HTR-8/SVneo (cell line): ENCODE results near the gene ADAMTSL3.
A peak's percentile ranks its signal among the peaks of the same experiment; 100 is the strongest.
"Not testable (repeated sequence)": the region's sequence is repeated elsewhere in the genome, so short reads cannot be mapped to it uniquely, and the experiment has no call there.

Experiments used
- DNase-seq: peaks from one replicate; pipeline ENCODE4 v3.0.0; 2011; ENCODE audit warnings: low spot score, mixed read lengths; ENCODE audit not compliant: insufficient read length
- FAIRE-seq: peaks from 2 replicates; lab custom pipeline; 2011; peaks lifted over from hg19 to GRCh38; lab: Jason Lieb, UNC

The ADAMTSL3 gene

DNA sequence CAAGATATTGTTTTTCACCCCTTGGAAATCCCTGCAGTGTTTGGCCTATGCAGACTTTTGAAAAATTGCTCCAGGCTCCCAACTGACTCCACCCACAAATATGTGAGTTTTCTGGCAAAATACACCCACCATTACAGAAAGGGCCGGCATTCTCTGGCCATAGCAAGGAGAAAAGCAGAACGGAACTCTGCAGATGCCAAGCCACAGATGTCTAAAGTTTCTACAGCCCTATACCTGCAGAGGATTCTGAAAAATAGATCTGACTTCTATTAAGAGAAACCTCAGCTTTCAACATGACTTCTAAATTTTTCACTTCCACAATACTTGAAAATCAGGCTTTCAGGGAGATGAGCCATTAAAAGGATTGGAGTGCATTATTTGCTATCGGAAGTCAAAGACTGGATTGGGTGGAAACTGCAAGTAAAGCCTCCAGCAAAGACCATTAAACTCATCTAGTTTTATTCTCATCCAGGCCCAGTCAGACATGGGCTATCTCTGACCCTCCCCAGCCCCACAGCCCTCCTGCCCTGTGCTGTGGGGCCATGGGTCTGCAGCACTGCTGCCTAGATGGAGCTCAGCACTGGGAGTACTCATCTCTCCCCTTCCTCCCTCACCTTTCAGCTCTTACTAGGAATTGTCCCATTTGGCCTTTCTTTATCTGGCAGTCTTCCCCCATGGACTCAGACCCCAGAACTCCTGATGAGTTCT is 338.6 kb downstream of the ADAMTSL3 start:
- no peak for FAIRE-seq
- DNase-seq: no peak

DNA sequence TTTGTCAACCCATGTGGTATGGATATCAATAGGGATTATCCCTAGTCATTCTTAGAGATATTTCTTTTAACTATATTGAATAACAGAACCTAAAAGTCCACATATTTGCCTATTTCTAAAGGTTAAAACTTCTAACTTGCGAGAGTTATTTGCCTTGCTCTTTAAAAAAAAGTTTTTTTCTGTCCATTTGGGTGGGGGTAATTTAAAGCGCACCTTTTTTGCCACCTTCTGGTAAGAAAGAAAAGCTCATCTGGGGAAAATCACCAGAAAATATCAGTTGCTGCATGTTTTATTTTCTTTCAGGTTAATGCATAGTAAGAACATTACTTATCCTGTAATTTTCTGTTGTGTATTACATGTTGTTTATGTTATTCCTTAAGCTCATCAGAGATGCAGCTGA is 339.7 kb downstream of the ADAMTSL3 start:
- FAIRE-seq: no peak

DNA sequence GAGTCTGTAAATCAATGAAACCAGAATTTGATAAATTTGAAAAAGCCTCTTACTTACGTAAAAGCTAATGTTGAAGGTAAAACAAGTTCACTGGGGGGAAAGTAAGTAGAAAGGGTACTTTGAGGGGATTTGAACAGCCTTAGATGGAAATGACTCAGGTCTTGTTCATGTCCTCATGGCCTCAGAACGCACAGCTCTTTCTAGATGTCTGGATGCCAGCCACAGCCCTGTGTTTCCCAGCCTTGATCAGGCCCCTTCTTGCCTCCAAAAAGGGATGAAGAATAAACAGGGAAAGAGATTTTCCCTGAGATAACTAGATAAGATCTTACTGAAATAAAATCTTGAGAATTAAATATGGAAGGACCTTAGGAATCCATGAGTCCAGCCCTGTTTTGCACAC is 344.6 kb downstream of the ADAMTSL3 start:
- FAIRE-seq: no peak
- no peak for DNase-seq

More for the DNA sequence above, 339.7 kb downstream of the ADAMTSL3 start:
- no peak for DNase-seq

DNA sequence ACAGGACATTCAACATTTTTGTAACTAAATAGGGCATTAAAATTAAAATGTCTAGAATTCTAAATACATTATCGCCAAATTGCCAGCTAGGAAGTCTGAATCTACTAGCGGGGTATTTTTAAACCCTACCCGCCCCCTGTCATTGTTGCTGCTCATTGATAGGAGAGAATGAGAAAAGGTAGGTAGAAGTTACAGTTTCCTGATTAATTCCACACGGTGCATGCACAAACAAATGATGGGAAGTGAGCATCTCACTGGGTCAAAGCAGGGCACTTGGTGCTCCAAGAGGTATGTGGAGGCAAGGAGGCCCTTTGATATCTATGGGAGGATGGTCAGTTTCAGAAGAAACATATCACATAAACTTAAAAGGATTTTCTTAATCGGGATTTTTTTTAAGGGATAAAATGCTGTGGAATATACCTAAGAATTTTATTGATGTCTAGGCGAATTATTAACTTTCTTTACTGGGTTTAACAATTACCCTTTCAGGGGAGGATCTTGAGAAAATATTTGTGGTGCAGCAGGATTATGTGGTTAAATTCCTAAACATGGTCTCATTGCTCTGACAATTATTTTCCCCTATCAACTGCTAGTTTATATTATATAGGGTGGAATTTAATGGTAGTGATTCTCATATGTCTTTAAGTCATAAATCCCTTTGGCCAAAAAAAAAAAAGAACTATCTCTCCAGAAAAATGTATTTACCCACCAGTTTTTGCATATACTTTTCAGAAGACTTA is 345.6 kb downstream of the ADAMTSL3 start:
- DNase-seq (peak; percentile 26), FAIRE-seq (no peak)

DNA sequence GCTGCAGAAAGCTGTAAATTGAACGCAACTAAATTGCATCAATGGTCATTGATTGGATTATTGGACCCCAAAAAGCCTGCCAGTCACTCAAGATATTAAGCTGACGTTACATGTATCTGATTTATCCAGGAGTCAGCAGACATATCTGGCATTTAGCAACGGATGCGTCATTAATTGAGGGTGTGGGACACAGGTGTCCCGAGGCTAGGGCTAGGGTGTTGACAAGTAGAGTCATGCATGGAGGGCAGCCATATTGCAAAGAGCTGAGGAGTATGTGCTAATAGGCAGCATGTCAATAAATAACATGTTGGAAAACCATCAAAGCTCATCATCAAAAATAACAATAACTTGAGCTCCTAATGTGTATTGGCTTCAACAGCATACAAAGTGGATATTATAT is 347.1 kb downstream of the ADAMTSL3 start:
- no peak for DNase-seq

DNA sequence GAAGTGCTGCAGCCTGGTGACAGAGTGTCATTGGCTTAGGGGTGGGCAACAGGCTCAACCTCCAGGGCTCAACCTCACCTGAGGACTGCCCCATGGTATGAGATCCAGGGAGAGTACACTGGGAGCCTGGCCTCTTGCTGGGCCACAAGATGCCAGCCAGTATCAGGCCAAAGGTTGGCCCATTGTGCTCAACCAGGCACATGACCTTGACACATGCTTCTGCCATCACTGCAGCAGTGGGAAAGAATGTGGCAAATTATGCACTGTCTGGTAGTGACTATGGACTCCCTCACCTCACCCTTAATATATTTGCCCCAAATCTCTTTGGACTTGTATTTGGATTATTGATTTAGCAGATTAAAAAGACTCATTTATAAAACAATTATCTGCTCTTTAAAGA is 347.7 kb downstream of the ADAMTSL3 start:
- DNase-seq: no peak

More for the DNA sequence above, 347.1 kb downstream of the ADAMTSL3 start:
- FAIRE-seq: no peak

DNA sequence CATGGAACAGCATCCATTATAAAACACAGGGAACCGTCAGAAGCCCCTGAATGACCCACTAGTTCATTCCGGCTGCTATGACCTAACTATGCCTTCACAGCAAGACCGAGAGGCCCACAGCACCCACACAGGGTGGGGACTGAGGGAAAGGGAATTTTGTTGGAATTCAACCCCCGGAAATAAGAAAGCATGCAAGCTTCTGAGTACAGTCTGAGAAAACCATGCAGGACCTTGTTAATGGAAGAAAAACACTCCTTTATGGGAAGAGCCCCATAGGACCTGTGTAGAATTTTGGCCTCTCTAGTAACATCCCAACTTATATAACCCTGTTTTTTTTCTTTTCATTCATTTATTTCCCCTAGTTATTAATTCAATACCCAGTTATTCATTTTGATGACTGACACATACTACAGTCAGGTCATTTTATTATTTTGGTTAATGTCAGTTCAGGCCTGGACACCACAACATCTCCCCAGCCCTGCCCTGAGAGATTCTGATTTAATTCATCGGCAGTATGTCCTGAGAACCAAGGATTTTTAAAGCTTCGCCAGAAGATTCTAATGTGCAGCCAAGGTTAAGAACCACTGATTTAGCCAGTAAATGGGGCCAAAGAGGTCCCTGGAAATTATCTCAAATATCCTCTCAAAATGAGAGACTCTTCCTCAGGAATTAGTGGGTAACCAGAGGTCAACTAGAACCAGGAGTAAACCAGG is 350.0 kb downstream of the ADAMTSL3 start:
- DNase-seq: no peak
- no peak for FAIRE-seq

More for the DNA sequence above, 347.7 kb downstream of the ADAMTSL3 start:
- no peak for FAIRE-seq

DNA sequence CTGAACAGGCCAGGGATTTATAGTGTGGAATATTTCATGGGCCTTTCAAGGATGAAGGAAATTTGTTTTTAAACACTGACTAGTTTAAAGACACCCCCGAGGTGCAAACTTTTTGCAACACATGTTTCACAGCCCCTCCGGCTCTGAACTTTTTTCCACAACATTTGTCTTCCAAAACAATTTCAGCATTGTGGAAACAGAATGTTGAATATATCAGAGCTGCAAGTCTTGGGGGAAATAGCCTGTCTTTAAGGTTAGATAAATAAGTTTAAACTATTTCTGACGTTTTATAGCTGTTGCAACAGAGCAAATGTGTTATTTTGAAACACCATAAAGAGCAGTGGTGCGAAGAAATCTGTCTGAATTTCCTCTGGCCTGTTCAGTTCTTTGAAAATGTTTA is 352.5 kb downstream of the ADAMTSL3 start:
- DNase-seq (no peak), FAIRE-seq (no peak)

DNA sequence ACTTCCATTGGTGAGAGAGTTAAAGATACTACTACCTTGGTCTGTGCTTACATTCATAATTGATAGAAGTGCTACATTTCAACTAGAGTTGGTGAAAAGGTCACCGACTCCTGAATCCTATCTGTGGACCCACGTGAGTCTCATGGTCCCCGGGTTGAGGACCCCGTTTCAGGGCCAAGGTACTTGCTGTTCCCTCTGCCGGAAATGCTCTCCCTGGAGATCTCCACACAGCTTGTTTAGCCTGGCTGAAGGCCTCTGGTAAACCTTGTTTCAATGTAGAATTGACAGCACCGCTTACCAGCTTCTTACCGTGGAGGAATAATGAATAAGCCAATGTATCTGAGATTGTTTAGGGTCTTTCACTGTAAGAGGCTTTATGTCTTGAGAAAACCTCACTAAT is 355.7 kb downstream of the ADAMTSL3 start:
- FAIRE-seq (no peak), DNase-seq (no peak)

DNA sequence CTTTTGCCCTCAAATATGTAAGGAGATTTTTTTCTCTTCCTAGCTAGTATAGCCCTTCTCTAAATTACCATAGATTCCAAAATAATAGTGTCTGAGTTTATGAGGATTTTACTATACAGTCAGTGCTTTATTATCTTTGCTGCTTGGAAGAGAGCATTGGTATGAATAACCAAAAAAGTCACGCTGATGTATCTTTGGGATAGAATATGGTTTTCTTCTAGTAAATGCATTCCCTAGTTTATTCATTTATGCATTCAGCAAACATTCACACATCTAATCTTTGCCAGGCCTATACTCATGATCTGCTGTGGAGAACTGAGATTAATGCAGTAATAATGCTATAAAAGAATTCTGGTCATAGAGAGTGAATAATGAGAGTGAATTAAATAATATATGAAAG is 356.3 kb downstream of the ADAMTSL3 start:
- no peak for DNase-seq
- no peak for FAIRE-seq

DNA sequence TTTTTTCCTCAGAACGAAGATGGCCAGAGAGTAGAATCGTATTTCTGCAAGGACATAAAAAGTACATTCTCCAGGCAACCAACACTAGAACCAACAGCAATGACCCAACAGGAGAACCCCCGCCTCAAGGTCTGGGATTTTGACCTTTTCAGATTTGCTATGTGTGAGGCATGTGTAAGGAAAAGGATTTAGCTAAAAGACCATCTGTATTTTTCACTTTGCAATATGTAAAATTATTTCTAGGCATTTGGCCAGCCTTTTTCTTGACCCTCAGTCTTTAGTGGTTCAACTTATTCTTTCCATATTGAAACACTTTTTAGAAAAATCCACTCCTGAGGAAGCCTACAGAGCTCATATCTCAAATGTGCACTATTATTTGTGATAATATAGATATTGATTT is 362.4 kb downstream of the ADAMTSL3 start:
- no peak for DNase-seq
- no peak for FAIRE-seq

DNA sequence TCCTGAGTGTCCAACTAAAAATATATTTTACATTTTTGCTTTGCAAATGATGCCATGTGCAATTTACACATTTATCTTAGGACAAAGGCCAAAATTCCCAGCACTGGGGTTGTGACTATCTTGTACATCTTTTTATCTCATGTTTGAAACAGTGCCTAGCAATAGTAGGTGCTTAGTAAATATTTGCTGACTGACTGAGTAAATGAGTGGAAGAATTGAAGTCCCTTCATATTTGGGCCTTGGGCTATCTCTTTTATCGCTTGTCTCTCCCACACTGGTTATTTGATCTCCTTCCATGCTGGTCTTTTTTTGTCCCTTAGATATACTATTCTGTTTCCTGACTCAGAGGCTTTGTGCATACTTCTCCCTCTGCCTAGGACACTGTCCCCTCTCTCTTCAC is 368.6 kb downstream of the ADAMTSL3 start:
- DNase-seq: no peak
- no peak for FAIRE-seq

DNA sequence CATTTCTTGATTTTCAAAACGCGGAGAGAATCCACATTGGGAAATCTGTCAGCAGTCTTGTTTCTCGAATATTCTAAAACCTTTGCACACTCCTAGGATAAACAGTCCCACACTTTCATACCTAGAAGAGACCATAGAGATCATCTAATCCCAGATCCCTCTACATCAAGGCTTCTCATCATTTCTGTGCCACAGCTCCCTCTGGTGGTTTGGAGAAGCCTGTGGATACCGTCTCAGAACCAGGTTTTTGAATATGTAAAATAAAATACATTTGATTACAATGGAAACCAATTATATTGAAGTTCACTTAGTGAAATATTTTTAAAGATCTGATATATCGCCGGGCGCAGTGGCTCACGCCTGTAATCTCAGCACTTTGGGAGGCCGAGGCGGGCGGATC is 369.7 kb downstream of the ADAMTSL3 start:
- FAIRE-seq (no peak), DNase-seq (no peak)

DNA sequence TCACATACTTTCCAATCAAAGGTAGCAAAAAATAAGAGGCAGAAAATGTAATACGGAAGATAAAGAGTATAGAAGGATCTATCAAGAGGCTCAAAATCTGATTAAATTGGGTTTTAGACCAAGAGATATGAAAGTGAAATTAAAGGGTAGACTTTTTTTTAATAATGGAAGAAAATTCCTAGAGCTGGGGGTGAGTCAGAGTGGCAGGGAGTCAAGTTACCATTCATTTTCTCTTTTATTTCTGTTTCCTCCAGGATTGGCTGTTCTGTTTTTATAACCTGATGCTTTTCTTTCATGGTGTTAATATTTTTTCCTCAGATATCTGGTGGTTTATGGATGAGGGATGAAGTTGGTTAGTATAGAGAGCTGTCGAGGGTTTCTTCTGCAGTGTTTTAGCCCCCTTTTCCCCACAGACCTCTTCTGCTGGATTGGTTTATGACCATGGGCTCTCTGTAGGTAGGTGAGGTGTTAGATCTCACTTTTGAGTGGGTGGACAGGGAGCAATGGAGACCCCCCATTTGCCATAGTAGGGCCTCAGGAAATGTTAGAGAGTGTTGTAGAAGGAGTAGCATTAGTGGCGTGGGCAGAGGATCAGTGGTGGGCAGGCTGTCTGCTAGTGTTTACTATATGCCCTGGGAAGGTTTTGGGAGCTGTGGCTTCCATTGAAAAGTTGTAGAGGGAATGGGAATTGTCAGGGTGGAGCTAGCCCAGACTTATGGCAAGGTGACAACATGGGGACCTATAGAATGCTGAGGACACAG is 380.1 kb downstream of the ADAMTSL3 start:
- DNase-seq (no peak), FAIRE-seq (no peak)

DNA sequence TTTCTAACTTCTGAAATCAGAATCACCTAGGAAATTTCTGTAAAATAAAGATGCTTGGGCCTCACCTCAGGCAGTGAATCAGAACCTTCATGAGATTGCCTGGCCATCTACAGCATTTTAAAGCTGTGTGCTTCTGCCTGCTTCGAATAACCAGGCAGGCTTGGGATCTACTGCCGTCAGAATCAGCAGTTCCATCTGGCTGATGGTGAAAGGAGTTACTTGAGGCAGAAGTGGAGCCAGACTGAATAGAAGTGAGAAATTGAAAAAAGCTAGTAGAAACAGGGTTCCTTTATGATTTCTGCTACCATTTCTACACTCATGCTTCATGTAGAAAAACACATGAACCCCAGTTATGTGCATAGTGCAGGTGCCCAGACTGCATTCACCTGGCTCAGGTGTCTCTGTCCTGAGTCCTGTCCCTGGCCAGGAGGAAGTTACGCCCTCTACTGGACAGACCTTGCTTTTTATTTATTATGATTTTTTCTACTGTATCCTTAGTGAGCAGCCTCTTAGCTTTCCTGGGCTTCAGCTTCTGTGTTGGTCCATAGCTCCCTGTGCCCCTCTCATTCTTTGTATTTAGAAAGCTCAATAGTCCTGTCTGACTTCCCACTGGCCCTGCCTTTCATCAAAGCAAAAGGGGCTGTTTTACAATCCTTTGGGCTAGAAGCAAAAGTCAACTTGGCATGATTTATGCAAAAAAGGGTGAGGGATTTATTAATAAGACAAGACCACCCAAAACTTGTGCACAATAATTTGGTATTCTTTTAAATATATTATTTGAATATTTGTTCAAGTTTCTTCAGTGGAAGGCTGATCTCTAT is 380.9 kb downstream of the ADAMTSL3 start:
- FAIRE-seq (no peak), DNase-seq (no peak)

DNA sequence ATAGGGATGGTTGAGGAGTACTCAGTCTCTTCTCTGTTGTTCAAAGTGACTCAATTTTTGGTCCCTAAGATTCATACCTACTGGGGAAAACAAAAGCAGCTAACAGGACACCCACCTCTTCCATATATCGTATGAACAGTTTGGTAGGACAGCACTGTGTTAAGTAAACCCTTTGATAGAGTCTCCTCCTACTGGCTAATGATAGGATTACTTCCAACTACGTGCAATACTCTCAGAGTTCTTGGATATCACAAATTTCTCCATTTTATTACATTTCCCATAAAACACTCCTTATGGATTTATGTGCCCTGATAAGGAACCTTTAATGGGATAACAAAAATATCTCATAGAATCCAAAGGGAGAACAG is 381.5 kb downstream of the ADAMTSL3 start:
- FAIRE-seq (no peak), DNase-seq (peak; percentile 24)

DNA sequence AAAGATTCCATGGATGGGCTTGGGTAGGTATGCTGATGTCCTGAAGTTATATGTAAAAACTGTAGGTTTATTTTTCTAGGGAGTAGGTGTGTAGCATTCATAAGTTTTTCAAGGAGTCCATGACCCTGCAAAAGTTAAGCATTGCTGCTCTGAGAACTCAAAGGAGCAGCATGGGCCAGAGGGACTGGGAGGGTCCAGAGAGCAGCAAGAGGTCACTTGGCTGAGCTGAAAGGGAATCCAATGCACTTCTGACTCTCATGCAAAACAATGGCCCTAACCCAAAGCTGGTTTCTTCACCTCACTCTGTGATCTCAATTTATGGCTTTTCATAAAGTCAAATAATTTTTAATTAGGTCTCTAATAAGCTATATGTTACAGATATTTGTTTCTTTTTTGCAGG is 383.4 kb downstream of the ADAMTSL3 start:
- DNase-seq: no peak
- FAIRE-seq: no peak

DNA sequence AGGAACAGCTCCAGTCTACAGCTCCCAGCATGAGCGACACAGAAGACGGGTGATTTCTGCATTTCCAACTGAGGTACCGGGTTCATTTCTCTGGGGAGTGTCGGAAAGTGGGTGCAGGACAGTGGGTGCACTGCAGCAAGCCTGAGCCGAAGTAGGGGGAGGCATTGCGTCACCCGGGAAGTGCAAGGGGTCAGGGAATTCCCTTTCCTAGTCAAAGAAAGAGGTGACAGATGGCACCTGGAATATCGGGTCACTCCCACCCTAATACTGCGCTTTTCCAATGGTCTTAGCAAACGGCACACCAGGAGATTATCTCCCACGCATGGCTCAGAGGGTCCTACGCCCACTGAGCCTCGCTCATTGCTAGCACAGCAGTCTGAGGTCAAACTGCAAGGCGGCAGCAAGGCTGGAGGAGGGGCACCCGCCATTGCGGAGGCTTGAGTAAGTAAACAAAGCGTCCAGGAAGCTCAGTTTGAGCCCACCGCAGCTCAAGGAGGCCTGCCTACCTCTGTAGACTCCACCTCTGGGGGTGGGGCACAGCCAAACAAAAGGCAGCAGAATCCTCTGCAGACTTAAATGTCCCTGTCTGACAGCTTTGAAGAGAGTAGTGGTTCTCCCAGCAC is 388.6 kb downstream of the ADAMTSL3 start:
- not testable (repeated sequence) for DNase-seq, FAIRE-seq

DNA sequence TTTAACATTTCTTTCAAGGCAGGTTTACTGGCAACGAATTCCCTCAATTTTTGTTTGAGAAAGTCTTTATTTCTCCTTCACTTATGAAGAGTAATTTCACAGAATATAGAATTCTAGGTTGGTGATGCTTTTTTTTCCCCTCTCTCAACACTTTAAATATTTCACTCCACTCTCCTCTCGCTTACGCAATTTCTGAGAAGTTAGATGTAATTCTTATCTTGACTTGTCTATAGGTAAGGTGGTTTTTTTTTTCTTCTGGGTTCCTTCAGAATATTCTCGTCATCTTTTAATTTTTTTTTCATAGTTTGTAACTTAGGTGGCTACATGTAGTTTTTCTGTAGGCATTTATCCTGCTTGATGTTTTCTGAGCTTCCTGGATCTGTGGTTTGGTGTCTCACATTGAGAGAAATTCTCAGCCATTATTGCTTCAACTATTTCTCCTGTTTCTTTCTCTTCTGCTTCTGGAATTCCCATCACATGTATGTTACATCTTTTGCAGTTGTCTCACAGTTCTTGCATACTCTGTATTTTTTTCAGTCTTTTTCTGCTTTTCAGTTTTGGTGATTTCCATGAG is 392.2 kb downstream of the ADAMTSL3 start:
- DNase-seq (no peak), FAIRE-seq (no peak)
